HG03432 (cell line): ENCODE measurements around the gene LDLRAP1.
"Not testable (repeated sequence)": the region's sequence is repeated elsewhere in the genome, so short reads cannot be mapped to it uniquely, and the experiment has no call there.

ENCODE experiments used
- ATAC-seq: cut with Tn5 transposase; IDR thresholded peaks from one replicate; pipeline ENCODE4 v1.9.1; 2021; ENCODE audit warnings: mild to moderate bottlenecking, moderate library complexity; ENCODE audit not compliant: unreplicated experiment

LDLRAP1 gene

DNA sequence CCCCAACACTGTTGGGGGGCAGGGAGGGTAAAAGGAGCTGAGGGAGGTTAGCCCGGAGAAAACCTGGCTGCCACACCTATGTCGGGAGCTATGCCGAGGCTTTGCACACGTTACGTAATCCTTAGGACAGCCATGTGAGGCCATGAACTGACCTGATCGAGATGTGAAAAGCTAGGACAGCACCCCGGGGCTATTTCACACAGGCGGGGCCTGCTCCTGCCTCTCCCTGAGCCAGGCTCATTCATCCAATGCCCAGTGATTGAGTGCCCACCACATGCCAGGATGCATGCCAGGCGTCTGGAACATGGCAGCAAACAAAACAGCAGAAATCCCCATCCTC, 30.2 kb downstream of the LDLRAP1 start:
- ATAC-seq = no peak

DNA sequence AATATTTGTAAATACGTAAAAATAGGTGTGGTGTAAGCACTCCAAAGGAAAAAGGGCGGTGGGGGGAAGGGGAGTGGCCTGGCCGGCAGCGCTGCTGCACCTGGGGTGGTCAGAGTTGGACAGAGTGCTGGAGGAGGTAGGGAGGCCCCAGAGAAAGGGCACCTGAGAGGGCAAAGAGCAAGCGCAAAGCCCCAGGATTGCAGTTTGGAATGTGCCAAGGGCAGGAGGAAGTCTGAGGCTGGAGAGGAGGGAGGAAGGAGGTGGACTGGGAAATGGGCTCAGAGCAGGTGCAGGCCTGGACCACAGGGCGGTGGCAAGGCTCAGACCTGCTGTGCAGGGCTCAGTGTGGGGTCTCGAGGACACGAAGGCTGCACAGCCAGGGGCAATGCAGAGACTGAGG, 30.6 kb downstream of the LDLRAP1 start:
- ATAC-seq = no peak

DNA sequence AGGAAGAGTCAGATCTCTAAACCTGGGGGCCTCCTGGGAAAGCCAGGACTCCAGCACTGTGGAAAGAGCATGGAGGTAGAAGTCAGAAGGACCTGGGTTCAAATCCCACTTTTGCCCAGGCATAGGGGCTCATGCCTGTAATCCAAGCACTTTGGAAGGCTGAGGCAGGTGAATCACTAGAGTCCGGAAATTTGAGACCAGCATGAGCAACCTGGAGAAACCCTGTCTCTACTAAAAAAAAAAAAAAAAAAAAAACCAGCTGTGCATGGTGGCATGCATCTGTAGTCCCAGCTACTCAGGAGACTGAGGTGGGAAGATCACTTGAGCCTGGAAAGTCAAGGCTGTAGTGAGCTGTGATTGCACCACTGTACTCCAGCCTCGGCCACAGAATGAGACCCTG, 31.8 kb downstream of the LDLRAP1 start:
- ATAC-seq = no peak

DNA sequence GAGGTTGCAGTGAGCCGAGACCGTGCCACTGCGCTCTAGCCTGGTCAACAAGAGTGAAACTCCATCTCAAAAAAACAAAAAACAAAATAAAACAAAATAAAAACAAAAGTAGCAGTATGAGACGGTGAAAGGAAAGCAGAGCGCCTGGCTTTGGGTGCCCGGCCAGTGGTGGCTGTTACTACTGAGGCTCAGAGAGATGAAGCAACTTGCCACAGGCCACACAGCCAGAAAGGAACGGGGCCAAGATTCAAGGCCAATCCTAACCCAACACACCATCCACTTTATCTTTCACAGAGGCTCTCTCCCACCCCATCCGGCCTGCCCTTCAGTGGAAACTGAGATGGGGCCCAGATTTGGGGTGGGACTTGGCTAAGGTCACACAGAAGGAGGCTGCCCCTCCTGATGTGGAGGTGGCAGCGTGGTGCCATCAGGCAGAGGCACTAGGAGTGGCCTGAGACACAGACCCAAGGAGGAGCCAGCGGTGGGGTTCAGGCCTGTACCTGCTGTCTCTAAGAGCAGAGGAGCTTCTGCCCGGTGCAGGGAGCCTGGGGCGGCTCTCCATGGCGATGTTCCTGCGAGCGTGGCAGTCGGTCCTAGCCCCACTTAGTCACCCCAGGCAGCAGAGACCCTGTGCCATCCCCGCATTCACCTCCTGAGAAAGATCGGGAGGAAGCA, 33.2 kb downstream of the LDLRAP1 start:
- ATAC-seq = no peak

- no peak for ATAC-seq
Measured at GRCh38 chr1:25577134-25577920, 33.9 kb downstream of the LDLRAP1 start.

- ATAC-seq = no peak
Measured at GRCh38 chr1:25579292-25580252, 36.2 kb downstream of the LDLRAP1 start.

DNA sequence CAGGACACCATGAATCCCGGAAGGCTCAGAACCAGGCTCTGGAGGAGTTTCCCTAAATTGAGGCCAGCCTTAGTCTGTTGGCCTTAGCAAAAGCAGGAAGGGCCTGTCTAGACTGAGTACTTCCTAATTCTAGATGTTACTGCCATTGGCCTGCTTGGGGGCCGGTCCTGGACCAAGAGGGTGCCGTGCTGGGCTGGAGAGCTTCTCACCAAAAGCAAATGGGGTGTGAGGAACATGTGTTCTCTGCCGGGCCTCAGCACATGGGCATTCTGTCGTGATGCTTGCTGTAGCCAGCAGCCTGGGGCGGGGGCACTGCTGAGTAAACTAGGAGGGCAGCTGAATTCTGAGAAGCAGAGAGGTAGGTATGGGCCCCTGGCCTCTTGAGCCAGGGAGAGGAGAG, 37.5 kb downstream of the LDLRAP1 start:
- ATAC-seq = no peak

- ATAC-seq = no peak
Measured at GRCh38 chr1:25581764-25582163, 38.4 kb downstream of the LDLRAP1 start.

DNA sequence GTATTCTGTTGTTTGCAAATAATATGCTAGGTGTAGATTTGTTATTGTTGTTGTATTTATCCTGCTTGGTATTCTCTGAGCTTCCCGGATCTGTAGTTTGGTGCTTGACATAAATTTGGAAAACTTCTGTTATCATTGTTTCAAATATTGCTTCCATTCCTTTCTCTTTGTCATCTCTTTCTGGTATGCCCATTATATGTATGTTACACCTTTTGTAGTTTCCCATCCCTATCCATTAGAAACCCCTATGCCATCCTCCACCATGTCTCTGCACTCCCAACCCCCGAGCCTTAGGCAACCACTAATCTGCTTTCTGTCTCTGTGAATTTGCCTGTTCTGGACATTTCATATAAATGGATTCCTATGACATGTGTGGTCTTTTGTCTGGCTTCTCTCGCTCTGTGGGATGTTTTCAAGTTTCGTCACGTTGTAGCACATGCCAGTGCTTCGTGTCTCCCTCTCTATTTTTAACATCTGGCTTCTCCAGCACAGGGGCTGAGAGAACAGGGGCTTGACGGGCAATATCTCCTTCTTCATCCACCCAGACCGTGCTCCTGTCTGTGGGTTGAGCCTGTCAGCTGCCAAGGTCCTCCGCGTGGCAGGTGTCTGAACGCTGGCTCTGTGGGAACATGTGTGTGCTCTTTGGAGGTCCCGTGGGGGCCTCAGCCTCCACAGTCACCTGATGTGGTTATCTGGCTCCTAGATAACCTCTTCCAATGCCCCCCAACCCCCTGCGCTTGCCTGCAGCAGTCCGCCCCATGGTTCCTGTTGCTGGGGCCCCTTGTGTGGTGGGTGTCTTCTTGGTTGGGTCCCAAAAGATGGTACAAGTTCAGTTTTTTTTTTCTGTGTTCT, 40.3 kb downstream of the LDLRAP1 start:
- no peak for ATAC-seq

- ATAC-seq = no peak
Measured at GRCh38 chr1:25586181-25586588, 42.8 kb downstream of the LDLRAP1 start.

- ATAC-seq = no peak
Measured at GRCh38 chr1:25587290-25587689, 43.9 kb downstream of the LDLRAP1 start.

DNA sequence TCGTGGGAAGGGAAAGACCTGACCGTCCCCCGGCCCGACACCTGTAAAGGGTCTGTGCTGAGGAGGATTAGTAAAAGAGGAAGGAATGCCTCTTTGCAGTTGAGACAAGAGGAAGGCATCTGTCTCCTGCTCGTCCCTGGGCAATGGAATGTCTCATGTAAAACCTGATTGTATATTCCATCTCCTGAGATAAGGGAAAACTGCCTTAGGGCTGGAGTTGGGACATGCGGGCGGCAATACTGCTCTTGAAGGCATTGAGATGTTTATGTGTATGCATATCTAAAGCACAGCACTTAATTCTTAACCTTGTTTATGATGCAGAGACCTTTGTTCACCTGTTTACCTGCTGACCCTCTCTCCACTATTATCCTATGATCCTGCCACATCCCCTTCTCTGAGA, 44.8 kb downstream of the LDLRAP1 start:
- not testable (repeated sequence) for ATAC-seq

- not testable (repeated sequence) for ATAC-seq
Measured at GRCh38 chr1:25588786-25589185, 45.4 kb downstream of the LDLRAP1 start.

GRCh38 chr1:25590096-25590824, 46.9 kb downstream of the LDLRAP1 start:
- no peak for ATAC-seq

DNA sequence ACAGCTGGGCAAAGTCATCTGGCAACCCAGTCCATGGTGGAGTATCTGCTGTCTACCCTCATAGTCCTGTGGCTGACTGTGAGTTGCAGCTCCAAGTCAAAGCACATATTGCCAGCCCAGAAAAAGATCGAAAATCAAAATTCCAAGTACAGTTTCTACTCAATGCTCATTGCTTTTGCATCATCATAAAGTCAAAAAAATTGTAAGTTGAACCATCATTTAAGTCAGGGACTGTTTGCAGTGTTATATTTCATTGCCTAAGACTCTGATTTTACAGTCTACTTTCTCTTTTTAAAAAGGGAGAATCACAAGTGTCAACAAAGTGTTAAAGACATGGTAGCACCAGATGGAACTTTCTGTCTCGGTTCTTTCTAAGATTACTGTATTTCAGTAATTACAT, 50.5 kb downstream of the LDLRAP1 start:
- no peak for ATAC-seq

- ATAC-seq = no peak
Measured at GRCh38 chr1:25594971-25595370, 51.6 kb downstream of the LDLRAP1 start.

GRCh38 chr1:25596641-25597040, 53.2 kb downstream of the LDLRAP1 start:
- ATAC-seq = not testable (repeated sequence)

DNA sequence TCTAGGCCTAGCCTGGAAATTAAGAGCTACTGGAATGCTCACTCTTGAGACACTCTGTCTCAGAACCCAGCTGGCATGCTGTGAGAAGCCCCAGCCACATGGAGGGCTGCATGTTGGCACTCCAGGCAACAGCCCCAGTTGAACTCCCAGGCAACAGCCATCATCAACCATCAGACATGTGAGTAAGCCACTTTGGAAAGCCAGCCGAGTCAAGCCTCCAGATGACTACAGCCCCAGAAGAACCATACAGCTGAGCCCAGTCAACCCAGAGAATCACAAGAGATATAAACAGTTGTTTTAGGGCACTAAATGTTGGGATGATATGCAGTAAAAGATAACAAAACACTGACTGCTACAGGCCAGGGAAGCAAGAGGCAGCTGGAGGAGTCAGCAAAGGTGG, 55.5 kb downstream of the LDLRAP1 start:
- ATAC-seq = no peak

- no peak for ATAC-seq
Measured at GRCh38 chr1:25599969-25600610, 56.7 kb downstream of the LDLRAP1 start.
